Body of pancreas (tissue), 4 donors: ENCODE measurements around the gene AKT3. TPM values are rescaled to one million over a fixed set of nuclear protein-coding genes. Genes with fewer than 3 reads are reported as not detected.

Experiments
- ATAC-seq: fragments of 150-250 bp; one replicate; pipeline ENCODE4 v1.9.1; 2016
- DNase-seq, 4 donors: peaks; one replicate each; pipeline ENCODE4 v3.0.0-alpha.2; 2019
- H3K27ac ChIP-seq, 4 donors: fragments of 200-600 bp; sonication (generic); 1 replicate in 3 of 4; 2 replicates in 1 of 4; pipeline versions ENCODE4 v1.5.1 to v1.6.1; 2016 to 2019; ENCODE audit warnings: mild to moderate bottlenecking in 1 of 4, mixed read lengths in 1 of 4, moderate library complexity in 1 of 4
- H3K27me3 ChIP-seq, 2 donors: fragments of 200-600 bp; sonication (generic); one replicate each; pipeline ENCODE4 v1.6.0; 2016; ENCODE audit warnings: mild to moderate bottlenecking in 1 of 2
- H3K36me3 ChIP-seq, 2 donors: fragments of 200-600 bp; sonication (generic); replicated peaks in 1 of 2; 2 replicates each; pipeline ENCODE4 v1.5.1; 2016; ENCODE audit warnings: low read depth in 2 of 2; ENCODE audit not compliant: insufficient read depth in 1 of 2
- H3K4me1 ChIP-seq: fragments of 200-600 bp; sonication (generic); one replicate; pipeline ENCODE4 v1.6.0; 2016
- H3K4me3 ChIP-seq, 2 donors: fragments of 200-600 bp; sonication (generic); 1 replicate in 1 of 2; 2 replicates in 1 of 2; pipeline ENCODE4 v1.5.1; 2016 to 2019
- H3K9me3 ChIP-seq, 3 donors: fragments of 200-600 bp; sonication (generic); 1 replicate in 2 of 3; 2 replicates in 1 of 3; pipeline ENCODE4 v1.5.1; 2016
- POLR2A ChIP-seq, 3 donors: fragments of 450-650 bp; IDR thresholded peaks; one replicate each; pipeline ENCODE4 v1.6.1; 2016; ENCODE audit warnings: antibody characterized with exemption in 3 of 3, mild to moderate bottlenecking in 2 of 3
- WGBS, 2 donors: methylation state at CpG; one replicate each; pipeline ENCODE4 v1.1.5; 2017; 5-methylcytosine and 5-hydroxymethylcytosine counted together
- intact Hi-C: fragments of 100-400 bp; cut with DNase I; formaldehyde crosslinking; loops from one replicate; pipeline ENCODE4 v1.15.1; 2023
- total RNA-seq, 2 donors: library from RNA; depleted of rRNA; stranded (reverse); fragments of >200 nt; gene quantifications; one replicate each; pipeline ENCODE4 v1.1.0, GENCODE V29; 2016
- TF ChIP-seq, protein P1 (sequence below), 7 experiments: fragments of 450-650 bp in 4 of 7; fragments of 200-600 bp in 3 of 7; sonication (generic) in 3 of 7; IDR thresholded peaks; one replicate each; pipeline ENCODE4 v1.5.1; 2016 to 2019; ENCODE audit warnings: antibody characterized with exemption in 7 of 7

The AKT3 gene
- total RNA-seq, 2 donors from 2014 or later = 14.0 to 24.7 TPM

DNA sequence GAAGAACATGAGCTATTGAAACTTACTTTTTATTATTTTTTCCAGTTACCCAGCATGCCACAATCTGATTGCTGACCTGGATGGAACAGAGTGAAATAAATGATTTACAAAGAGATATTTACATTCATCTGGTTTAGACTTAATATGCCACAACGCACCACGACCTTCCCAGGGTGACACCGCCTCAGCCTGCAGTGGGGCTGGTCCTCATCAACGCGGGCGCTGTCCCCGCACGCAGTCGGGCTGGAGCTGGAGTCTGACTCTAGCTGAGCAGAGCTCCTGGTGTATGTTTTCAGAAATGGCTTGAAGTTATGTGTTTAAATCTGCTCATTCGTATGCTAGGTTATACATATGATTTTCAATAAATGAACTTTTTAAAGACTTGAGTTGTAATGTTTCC, 350.3 kb downstream of the AKT3 start:
- Histone ChIP-seq H3K4me3 (no peak overlapping the region), H3K9me3 (no peaks in the 10 kb centered on the region), H3K36me3 (no peaks in the 10 kb centered on the region), H3K27ac (no peak overlapping the region), H3K27me3 (no peaks in the 10 kb centered on the region), H3K4me1 (no peaks in the 10 kb centered on the region)
- TF ChIP-seq, protein P1, sequence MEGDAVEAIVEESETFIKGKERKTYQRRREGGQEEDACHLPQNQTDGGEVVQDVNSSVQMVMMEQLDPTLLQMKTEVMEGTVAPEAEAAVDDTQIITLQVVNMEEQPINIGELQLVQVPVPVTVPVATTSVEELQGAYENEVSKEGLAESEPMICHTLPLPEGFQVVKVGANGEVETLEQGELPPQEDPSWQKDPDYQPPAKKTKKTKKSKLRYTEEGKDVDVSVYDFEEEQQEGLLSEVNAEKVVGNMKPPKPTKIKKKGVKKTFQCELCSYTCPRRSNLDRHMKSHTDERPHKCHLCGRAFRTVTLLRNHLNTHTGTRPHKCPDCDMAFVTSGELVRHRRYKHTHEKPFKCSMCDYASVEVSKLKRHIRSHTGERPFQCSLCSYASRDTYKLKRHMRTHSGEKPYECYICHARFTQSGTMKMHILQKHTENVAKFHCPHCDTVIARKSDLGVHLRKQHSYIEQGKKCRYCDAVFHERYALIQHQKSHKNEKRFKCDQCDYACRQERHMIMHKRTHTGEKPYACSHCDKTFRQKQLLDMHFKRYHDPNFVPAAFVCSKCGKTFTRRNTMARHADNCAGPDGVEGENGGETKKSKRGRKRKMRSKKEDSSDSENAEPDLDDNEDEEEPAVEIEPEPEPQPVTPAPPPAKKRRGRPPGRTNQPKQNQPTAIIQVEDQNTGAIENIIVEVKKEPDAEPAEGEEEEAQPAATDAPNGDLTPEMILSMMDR (IDR thresholded peaks at IDR 0.05) = no peak
- no peak for TF ChIP-seq POLR2A (IDR thresholded peaks at IDR 0.05)
- intact Hi-C loops = no loop called here
- DNase-seq = no peak
- ATAC-seq = no peak
- 90% methylated on average over 10 of the region's 10 CpGs for WGBS, 2 donors

DNA sequence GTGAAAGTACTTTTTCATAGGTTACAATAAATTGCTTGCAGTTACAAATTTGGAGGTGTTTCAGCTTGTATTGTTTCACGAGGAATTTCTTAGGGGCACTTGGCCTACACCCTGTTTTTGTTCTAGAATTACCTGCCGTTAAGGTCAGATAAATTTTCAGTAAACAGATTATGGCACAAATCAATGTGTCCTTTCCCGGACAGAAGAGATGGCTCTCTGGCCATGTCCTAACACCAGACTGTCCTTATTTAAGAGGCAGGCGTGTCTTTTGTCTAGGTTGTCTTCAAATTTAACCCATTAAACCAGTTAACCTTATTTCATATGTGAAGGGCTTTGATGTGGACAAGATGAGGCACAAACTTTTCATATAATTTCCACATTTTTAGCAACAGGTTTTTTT, 350.8 kb downstream of the AKT3 start:
- ATAC-seq (no peak), DNase-seq (no peak)
- Histone ChIP-seq H3K27ac (no peak overlapping the region), H3K4me3 (no peak overlapping the region), H3K9me3 (no peaks in the 10 kb centered on the region), H3K27me3 (no peaks in the 10 kb centered on the region), H3K36me3 (no peaks in the 10 kb centered on the region), H3K4me1 (no peaks in the 10 kb centered on the region)
- no peak for TF ChIP-seq POLR2A (IDR thresholded peaks at IDR 0.05)
- WGBS, 2 donors = 48 to 50% methylated on average over 4 of the region's 4 CpGs
- intact Hi-C loops = no loop called here

DNA sequence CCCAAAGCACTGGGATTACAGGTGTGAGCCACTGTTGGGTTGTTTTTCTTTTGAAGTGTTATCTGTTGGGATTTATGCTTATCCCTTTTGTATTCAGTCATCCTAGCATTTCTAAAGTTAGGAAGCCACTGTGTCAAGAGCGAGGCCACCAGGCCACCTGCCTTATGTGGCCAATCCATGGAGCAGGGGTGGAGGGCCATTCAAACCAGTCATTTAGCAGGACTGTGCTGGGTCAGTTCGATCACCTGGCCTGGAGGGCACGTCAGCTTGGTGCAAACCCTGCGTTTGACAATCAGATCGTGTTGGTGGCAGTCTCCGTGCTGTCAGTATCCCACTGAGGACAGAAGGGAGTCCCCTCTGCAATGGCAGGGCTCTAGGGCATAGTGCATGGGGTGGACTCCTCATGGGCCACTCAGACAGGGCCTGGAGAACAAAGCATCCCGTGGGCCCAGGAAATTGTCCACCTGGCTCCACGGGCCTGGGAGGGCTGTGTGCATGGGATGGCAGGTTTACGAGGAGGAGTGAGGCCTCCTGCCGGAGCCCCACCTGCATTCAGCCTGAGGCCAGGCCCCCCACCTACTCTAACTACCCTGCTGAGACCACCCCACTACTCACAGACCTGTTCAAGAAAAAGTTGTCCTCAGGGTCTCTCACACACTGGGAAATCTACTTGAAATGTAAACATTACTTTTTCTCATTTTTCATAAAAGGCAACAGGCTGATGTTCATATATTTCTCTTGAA, 351.9 kb downstream of the AKT3 start:
- Histone ChIP-seq H3K9me3 (no peaks in the 10 kb centered on the region), H3K27ac (no peak overlapping the region), H3K4me3 (no peak overlapping the region), H3K4me1 (no peaks in the 10 kb centered on the region), H3K27me3 (no peaks in the 10 kb centered on the region), H3K36me3 (no peaks in the 10 kb centered on the region)
- ATAC-seq (no peak), DNase-seq (no peak)
- intact Hi-C loops = no loop called here
- TF ChIP-seq, protein P1 (IDR thresholded peaks at IDR 0.05) = no peak
- no peak for TF ChIP-seq POLR2A (IDR thresholded peaks at IDR 0.05)
- WGBS, 2 donors = 95 to 96% methylated on average over 9 to 10 of the region's 10 CpGs

DNA sequence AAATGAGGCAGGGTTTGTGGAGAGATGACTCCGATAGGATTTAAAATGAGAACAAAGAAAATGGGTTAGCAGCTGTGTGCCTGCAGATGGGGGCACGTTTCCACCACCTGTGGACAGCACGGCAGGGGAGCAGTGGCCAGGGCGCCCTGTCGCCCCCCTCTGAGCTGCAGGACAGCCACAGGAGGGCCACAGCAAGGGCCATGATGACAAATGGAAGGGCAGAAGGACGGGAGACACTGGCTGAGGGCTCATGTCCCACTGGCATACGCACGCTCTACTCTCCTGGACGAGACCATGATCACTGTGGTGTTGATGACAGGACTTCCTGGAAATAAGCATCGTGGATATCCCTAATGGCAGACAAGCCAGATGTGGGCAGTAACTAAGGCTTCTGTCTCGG, 353.2 kb downstream of the AKT3 start:
- DNase-seq = no peak
- intact Hi-C loops = no loop called here
- ATAC-seq = no peak
- H3K9me3 ChIP-seq = no peaks in the 10 kb centered on the region
- H3K27ac ChIP-seq = no peak overlapping the region
- TF ChIP-seq, protein P1 (IDR thresholded peaks at IDR 0.05) = no peak
- no peak for TF ChIP-seq POLR2A (IDR thresholded peaks at IDR 0.05)
- 93 to 97% methylated on average over 11 of the region's 11 CpGs for WGBS, 2 donors
- H3K4me3 ChIP-seq = no peak overlapping the region
- H3K36me3 ChIP-seq = no peaks in the 10 kb centered on the region
- no peaks in the 10 kb centered on the region for H3K27me3 ChIP-seq
- H3K4me1 ChIP-seq = no peaks in the 10 kb centered on the region

DNA sequence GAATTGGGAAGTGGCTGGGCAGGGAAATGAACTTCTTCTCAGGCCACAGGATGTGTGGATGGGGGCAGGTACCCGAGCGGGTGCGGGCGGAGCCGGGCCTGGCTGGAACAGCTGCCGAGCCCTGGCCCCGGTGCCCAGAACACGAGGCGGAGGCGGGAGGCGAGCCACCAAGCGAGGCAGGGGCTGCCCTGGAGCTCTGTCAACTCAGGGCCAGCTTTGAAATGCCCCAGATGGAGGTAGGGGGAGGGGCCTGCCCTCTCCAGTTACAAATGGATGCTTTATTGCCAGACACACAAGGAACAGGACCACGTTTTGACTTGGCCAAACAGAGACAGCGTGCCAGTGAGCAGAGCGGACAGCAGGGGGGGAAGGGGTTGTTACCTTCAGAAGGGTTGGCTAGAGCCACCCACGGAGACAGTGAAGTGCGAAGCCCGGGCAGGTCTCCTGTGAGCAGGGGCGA, 353.8 kb downstream of the AKT3 start:
- DNase-seq = no peak

More for the DNA sequence above, 353.8 kb downstream of the AKT3 start:
- ATAC-seq = peak; percentile 49
- Histone ChIP-seq H3K27ac (peak overlapping the region in 2 of 4 donors; percentile 35 to 64), H3K9me3 (no peaks in the 10 kb centered on the region), H3K36me3 (no peaks in the 10 kb centered on the region), H3K4me3 (no peak overlapping the region), H3K4me1 (no peaks in the 10 kb centered on the region), H3K27me3 (no peaks in the 10 kb centered on the region)
- WGBS, 2 donors = 89 to 94% methylated on average over 18 to 19 of the region's 19 CpGs
- TF ChIP-seq POLR2A (IDR thresholded peaks at IDR 0.05) = no peak
- TF ChIP-seq, protein P1 (IDR thresholded peaks at IDR 0.05) = no peak
- intact Hi-C loops = no loop called here
